ENCODE data around the gene CD74. TPM values are rescaled to one million over a fixed set of nuclear protein-coding genes. Genes with fewer than 3 reads are reported as not detected.

Gene CD74
- total and polyA plus RNA-seq, 2 of the 8 experiments (the other 6 are each of a cell fraction or from before 2014, with no cell fraction given) = 45.9 to 61.0 TPM

GRCh38 chr5:150376799-150377771 is 35.6 kb downstream of the CD74 start (continued):
- TF ChIP-seq CHD7 (IDR thresholded peaks at IDR 0.05; ENCODE audit: insufficient replicate concordance, low read length) (no peak), RFX5 (IDR thresholded peaks at IDR 0.05; ENCODE audit: borderline replicate concordance, low read depth, low read length) (no peak), CEBPB (IDR thresholded peaks at IDR 0.05; ENCODE audit: low read depth, low read length) (no peak), SRF (IDR thresholded peaks at IDR 0.05; ENCODE audit: low read depth, low read length) (no peak), ATF2 (IDR thresholded peaks at IDR 0.05; ENCODE audit: low read length) (no peak)
- TF ChIP-seq, protein P1, sequence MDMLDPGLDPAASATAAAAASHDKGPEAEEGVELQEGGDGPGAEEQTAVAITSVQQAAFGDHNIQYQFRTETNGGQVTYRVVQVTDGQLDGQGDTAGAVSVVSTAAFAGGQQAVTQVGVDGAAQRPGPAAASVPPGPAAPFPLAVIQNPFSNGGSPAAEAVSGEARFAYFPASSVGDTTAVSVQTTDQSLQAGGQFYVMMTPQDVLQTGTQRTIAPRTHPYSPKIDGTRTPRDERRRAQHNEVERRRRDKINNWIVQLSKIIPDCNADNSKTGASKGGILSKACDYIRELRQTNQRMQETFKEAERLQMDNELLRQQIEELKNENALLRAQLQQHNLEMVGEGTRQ (IDR thresholded peaks at IDR 0.05; ENCODE audit: low read length) = no peak
